Measurements from ENCODE around the gene AFF3. TPM values are rescaled to one million over a fixed set of nuclear protein-coding genes. Genes with fewer than 3 reads are reported as not detected.

The AFF3 gene
- total and polyA plus RNA-seq, 7 donors: 0.46 to 25.0 (median 18.6) TPM

DNA sequence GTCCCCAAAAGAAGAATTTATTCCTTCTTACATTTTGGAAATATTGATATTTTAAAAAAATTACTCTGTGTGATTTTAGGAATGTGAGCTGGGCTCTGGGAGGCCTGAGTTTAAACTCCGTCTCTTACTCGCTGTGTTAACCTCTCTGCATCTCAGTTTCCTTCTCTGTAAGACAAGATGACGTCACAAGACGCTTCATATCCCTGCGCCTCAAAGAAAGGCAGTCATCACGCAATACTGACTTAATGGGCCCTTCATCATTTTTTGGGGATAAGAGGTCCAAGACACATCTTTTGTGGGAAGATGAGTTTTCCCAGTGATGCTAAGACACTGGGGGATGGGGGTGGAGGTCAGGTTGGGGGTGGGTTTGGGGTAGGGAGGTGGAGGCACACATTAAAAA is 320.4 kb downstream of the AFF3 start:
- TF ChIP-seq POLR2AphosphoS5 (IDR thresholded peaks at IDR 0.05): no peak
- TF ChIP-seq, protein P1, sequence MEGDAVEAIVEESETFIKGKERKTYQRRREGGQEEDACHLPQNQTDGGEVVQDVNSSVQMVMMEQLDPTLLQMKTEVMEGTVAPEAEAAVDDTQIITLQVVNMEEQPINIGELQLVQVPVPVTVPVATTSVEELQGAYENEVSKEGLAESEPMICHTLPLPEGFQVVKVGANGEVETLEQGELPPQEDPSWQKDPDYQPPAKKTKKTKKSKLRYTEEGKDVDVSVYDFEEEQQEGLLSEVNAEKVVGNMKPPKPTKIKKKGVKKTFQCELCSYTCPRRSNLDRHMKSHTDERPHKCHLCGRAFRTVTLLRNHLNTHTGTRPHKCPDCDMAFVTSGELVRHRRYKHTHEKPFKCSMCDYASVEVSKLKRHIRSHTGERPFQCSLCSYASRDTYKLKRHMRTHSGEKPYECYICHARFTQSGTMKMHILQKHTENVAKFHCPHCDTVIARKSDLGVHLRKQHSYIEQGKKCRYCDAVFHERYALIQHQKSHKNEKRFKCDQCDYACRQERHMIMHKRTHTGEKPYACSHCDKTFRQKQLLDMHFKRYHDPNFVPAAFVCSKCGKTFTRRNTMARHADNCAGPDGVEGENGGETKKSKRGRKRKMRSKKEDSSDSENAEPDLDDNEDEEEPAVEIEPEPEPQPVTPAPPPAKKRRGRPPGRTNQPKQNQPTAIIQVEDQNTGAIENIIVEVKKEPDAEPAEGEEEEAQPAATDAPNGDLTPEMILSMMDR (IDR thresholded peaks at IDR 0.05): no peak
- TF ChIP-seq EP300 (IDR thresholded peaks at IDR 0.05): no peak
- no peak for TF ChIP-seq POLR2A (IDR thresholded peaks at IDR 0.05)
- H3K9me3 ChIP-seq: no peaks in the 10 kb centered on the region
- 94 to 95% methylated on average over 6 of the region's 6 CpGs for WGBS, 2 donors
- DNase-seq: no peak
- intact Hi-C loops (cut with DNase I): loop anchor here (10.0 kb wide), 1 partner anchor 423 kb away; no protein-coding TSS in a partner anchor
- no peaks in the 10 kb centered on the region for H3K27me3 ChIP-seq
- no peak overlapping the region for H3K27ac ChIP-seq
- H3K36me3 ChIP-seq: no peaks in the 10 kb centered on the region
- H3K4me3 ChIP-seq: no peak overlapping the region
- H3K4me1 ChIP-seq: no peaks in the 10 kb centered on the region

DNA sequence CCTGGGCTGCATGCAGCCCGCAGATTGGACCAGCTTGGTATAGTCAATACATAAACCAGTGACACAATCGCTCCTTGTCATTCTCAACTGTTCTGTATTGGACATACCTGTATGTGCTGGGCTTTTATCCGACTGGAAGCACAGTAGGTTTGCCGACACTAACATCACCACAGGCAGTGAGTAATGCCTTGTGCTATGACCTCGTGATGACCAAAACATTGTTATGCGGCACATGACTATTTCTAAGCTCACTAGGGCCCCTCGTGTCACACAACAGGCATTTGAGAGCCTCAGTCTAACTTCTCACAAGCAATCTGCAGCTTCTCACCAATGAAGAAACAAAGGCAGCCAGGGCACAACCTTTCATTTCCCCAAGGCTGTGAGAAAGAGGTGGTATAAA is 320.8 kb downstream of the AFF3 start:
- intact Hi-C loops (cut with DNase I): loop anchor here (10.0 kb wide), 1 partner anchor 423 kb away; no protein-coding TSS in a partner anchor
- WGBS, 2 donors: 90 to 93% methylated on average over 7 of the region's 7 CpGs
- no peak overlapping the region for H3K27ac ChIP-seq
- no peaks in the 10 kb centered on the region for H3K4me1 ChIP-seq
- no peak for DNase-seq
- no peak for TF ChIP-seq POLR2AphosphoS5 (IDR thresholded peaks at IDR 0.05)
- H3K27me3 ChIP-seq: no peaks in the 10 kb centered on the region
- H3K36me3 ChIP-seq: no peaks in the 10 kb centered on the region
- H3K9me3 ChIP-seq: no peaks in the 10 kb centered on the region
- no peak overlapping the region for H3K4me3 ChIP-seq

DNA sequence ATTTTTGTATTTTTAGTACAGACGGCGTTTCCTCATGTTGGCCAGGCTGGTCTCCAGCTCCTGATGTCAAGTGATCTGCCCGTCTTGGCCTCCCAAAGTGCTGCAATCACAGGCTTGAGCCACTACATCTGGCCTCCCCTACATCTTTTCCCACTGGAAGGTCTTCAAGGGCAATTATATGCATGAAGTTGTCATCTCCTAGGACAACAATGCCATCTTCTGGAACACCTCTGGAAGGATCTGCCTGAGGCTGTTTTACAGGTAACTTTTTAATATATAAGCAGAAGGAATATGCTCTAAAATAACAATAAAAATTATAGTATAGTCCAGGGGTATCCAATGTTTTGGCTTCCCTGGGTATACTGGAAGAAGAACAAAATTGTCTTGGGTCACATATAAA is 321.4 kb downstream of the AFF3 start:
- H3K4me1 ChIP-seq: no peaks in the 10 kb centered on the region
- no peaks in the 10 kb centered on the region for H3K9me3 ChIP-seq
- no peaks in the 10 kb centered on the region for H3K27me3 ChIP-seq
- intact Hi-C loops (cut with DNase I): loop anchor here (10.0 kb wide), 1 partner anchor 424 kb away; no protein-coding TSS in a partner anchor
- H3K4me3 ChIP-seq: no peak overlapping the region
- WGBS, 2 donors: 93 to 96% methylated on average over 3 of the region's 3 CpGs
- no peak overlapping the region for H3K27ac ChIP-seq
- H3K36me3 ChIP-seq: no peaks in the 10 kb centered on the region
- TF ChIP-seq, protein P1 (IDR thresholded peaks at IDR 0.05): no peak
- TF ChIP-seq EP300 (IDR thresholded peaks at IDR 0.05) (no peak), POLR2A (IDR thresholded peaks at IDR 0.05) (no peak), POLR2AphosphoS5 (IDR thresholded peaks at IDR 0.05) (no peak)
- DNase-seq: no peak

DNA sequence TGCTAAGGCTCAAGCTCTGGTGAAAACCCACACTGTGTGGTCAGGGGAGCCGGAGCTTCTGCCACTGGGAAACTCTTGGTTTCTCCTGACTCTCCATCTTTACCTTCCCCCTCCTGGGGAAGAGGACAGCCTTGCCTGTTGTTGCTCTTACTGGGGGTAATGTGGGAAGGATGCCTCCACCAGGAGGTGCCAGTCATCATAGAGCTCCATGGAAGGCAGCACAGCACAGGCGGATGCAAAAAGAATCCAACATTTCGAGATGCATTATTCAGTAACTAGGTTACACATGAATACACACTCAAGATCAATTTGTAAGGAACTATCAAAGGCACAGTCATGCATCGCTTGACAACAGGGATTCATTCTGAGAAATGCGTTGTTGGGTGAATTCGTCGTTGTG is 322.6 kb downstream of the AFF3 start:
- no peak for DNase-seq
- Histone ChIP-seq H3K27me3 (no peaks in the 10 kb centered on the region), H3K36me3 (no peaks in the 10 kb centered on the region), H3K27ac (no peak overlapping the region), H3K9me3 (no peaks in the 10 kb centered on the region), H3K4me3 (no peak overlapping the region), H3K4me1 (no peaks in the 10 kb centered on the region)
- TF ChIP-seq POLR2AphosphoS5 (IDR thresholded peaks at IDR 0.05) (no peak), POLR2A (IDR thresholded peaks at IDR 0.05) (no peak), EP300 (IDR thresholded peaks at IDR 0.05) (no peak)
- TF ChIP-seq, protein P1 (IDR thresholded peaks at IDR 0.05): no peak
- WGBS, 2 donors: 93 to 98% methylated on average over 7 of the region's 7 CpGs
- intact Hi-C loops (cut with DNase I): loop anchor here (10.0 kb wide), 1 partner anchor 425 kb away; no protein-coding TSS in a partner anchor

GRCh38 chr2:99818842-99819241 is 323.5 kb downstream of the AFF3 start:
- TF ChIP-seq, protein P1 (IDR thresholded peaks at IDR 0.05): no peak
- TF ChIP-seq EP300 (IDR thresholded peaks at IDR 0.05) (no peak), POLR2A (IDR thresholded peaks at IDR 0.05) (no peak), POLR2AphosphoS5 (IDR thresholded peaks at IDR 0.05) (no peak)
- no peak for DNase-seq
- H3K4me1 ChIP-seq: no peaks in the 10 kb centered on the region
- no peaks in the 10 kb centered on the region for H3K9me3 ChIP-seq
- 34 to 72% methylated on average over 2 of the region's 2 CpGs for WGBS, 2 donors
- H3K4me3 ChIP-seq: no peak overlapping the region
- H3K27me3 ChIP-seq: no peaks in the 10 kb centered on the region
- H3K36me3 ChIP-seq: no peaks in the 10 kb centered on the region
- no peak overlapping the region for H3K27ac ChIP-seq
- intact Hi-C loops (cut with DNase I): no loop called here
